H1 (cell line): ENCODE measurements around the gene TWSG1. TPM values are rescaled to one million over a fixed set of nuclear protein-coding genes. Genes with fewer than 3 reads are reported as not detected.

Source experiments
- CTCF ChIA-PET: fragments of 300-600 bp; sonication (Branson Sonifier 250); formaldehyde crosslinking; loops from one replicate; lab custom pipeline; 2021; ENCODE audit not compliant: partially characterized antibody; lab: Charles Lee
- POLR2A ChIA-PET: fragments of 300-600 bp; sonication (Branson Sonifier 250); formaldehyde crosslinking; loops from one replicate; lab custom pipeline; 2021; ENCODE audit warnings: inconsistent platforms; ENCODE audit not compliant: partially characterized antibody; lab: Charles Lee
- DNase-seq, 2 experiments: peaks; one replicate each; pipeline versions ENCODE4 v3.0.0 to v3.0.0-alpha.2; 2010 to 2022; ENCODE audit warnings: low spot score in 2 of 2, low read depth in 1 of 2, mixed read lengths in 1 of 2
- FAIRE-seq: peaks from 2 replicates; lab custom pipeline; 2011; peaks lifted over from hg19 to GRCh38; lab: Jason Lieb, UNC
- H2AFZ ChIP-seq: 2 replicates; pipeline ENCODE4 v1.8.1; 2012; ENCODE audit warnings: low read length, inconsistent platforms
- H2AK5ac ChIP-seq: 2 replicates; pipeline ENCODE4 v1.6.1; 2013; ENCODE audit warnings: low read depth, low read length
- H2BK120ac ChIP-seq: replicated peaks from 2 replicates; pipeline ENCODE3; 2013; ENCODE audit warnings: low read depth, low read length, inconsistent platforms
- H2BK12ac ChIP-seq: 2 replicates; pipeline ENCODE4 v1.6.1; 2013; ENCODE audit warnings: low read depth, low read length
- H2BK15ac ChIP-seq: 2 replicates; pipeline ENCODE4 v1.6.1; 2013; ENCODE audit warnings: low read length
- H2BK20ac ChIP-seq: 2 replicates; pipeline ENCODE4 v1.6.1; 2013; ENCODE audit warnings: low read length
- H2BK5ac ChIP-seq: 2 replicates; pipeline ENCODE4 v1.6.1; 2013; ENCODE audit warnings: low read depth, low read length
- H3K14ac ChIP-seq: 2 replicates; pipeline ENCODE4 v1.6.1; 2013; ENCODE audit warnings: inconsistent platforms; ENCODE audit not compliant: insufficient read length
- H3K18ac ChIP-seq: 2 replicates; pipeline ENCODE4 v1.6.1; 2013; ENCODE audit warnings: low read length; ENCODE audit errors: extremely low read depth
- H3K23ac ChIP-seq: 2 replicates; pipeline ENCODE4 v1.6.1; 2013; ENCODE audit warnings: inconsistent platforms; ENCODE audit not compliant: insufficient read length
- H3K23me2 ChIP-seq: 2 replicates; pipeline ENCODE4 v1.6.1; 2013; ENCODE audit warnings: low read depth, low read length
- H3K27ac ChIP-seq: 2 replicates; pipeline ENCODE4 v1.6.1; 2011; ENCODE audit warnings: low read depth, low read length, inconsistent platforms
- H3K27me3 ChIP-seq, 4 experiments: replicated peaks in 1 of 4; 1 replicate in 1 of 4; 2 replicates in 3 of 4; pipeline versions ENCODE4 v1.6.1 to v1.8.1; 2011 to 2013; ENCODE audit warnings: low read length in 3 of 4, mild to moderate bottlenecking in 3 of 4, inconsistent platforms in 2 of 4, mixed read lengths in 2 of 4, moderate library complexity in 1 of 4; ENCODE audit not compliant: control insufficient read depth in 3 of 4, insufficient read depth in 3 of 4; ENCODE audit errors: extremely low read depth in 1 of 4
- H3K36me3 ChIP-seq, 4 experiments: 2 replicates each; pipeline versions ENCODE4 v1.6.1 to v1.8.1; 2011 to 2013; ENCODE audit warnings: mild to moderate bottlenecking in 4 of 4, low read length in 3 of 4, moderate library complexity in 2 of 4, control low read depth in 1 of 4, inconsistent platforms in 1 of 4; ENCODE audit not compliant: insufficient read depth in 4 of 4, control insufficient read depth in 2 of 4
- H3K4ac ChIP-seq: replicated peaks from 2 replicates; pipeline ENCODE3; 2013; ENCODE audit warnings: low read length, low read depth, mixed read lengths, inconsistent platforms; ENCODE audit not compliant: insufficient read length
- H3K4me1 ChIP-seq, 4 experiments: replicated peaks in 1 of 4; 1 replicate in 1 of 4; 2 replicates in 3 of 4; pipeline versions ENCODE4 v1.6.1 to v1.8.1; 2011 to 2013; ENCODE audit warnings: low read length in 3 of 4, inconsistent platforms in 2 of 4, mixed read lengths in 1 of 4; ENCODE audit not compliant: insufficient read depth in 4 of 4, control insufficient read depth in 3 of 4
- H3K4me2 ChIP-seq, 2 experiments: 2 replicates each; pipeline versions ENCODE4 v1.6.1 to v1.8.1; 2011 to 2013; ENCODE audit warnings: low read depth in 2 of 2, low read length in 2 of 2, control low read depth in 1 of 2, inconsistent platforms in 1 of 2, mild to moderate bottlenecking in 1 of 2; ENCODE audit not compliant: insufficient read depth in 1 of 2
- H3K4me3 ChIP-seq, 4 experiments: fragments of 200-600, 300-600 bp in 1 of 4; sonication (generic), shearing (Covaris generic), sonication (Bioruptor Twin) in 1 of 4; 2 replicates each; pipeline versions ENCODE4 v1.5.1 to v1.8.1; 2011 to 2016; ENCODE audit warnings: low read length in 4 of 4, low read depth in 3 of 4, control low read depth in 2 of 4, inconsistent platforms in 2 of 4, mild to moderate bottlenecking in 2 of 4, mixed read lengths in 1 of 4, moderate library complexity in 1 of 4; ENCODE audit not compliant: insufficient read depth in 2 of 4; ENCODE audit errors: extremely low read depth in 1 of 4
- H3K56ac ChIP-seq: replicated peaks from 2 replicates; pipeline ENCODE3; 2013; ENCODE audit warnings: low read depth, mild to moderate bottlenecking, mixed read lengths, low read length, inconsistent platforms; ENCODE audit not compliant: insufficient read length
- H3K79me1 ChIP-seq: 2 replicates; pipeline ENCODE4 v1.6.1; 2013; ENCODE audit warnings: low read depth, low read length, control low read depth
- H3K79me2 ChIP-seq, 2 experiments: 2 replicates each; pipeline versions ENCODE4 v1.6.1 to v1.8.1; 2012 to 2013; ENCODE audit warnings: low read length in 2 of 2, mild to moderate bottlenecking in 2 of 2, inconsistent platforms in 1 of 2; ENCODE audit not compliant: insufficient read depth in 2 of 2, control insufficient read depth in 1 of 2
- H3K9ac ChIP-seq, 4 experiments: replicated peaks in 1 of 4; 1 replicate in 1 of 4; 2 replicates in 3 of 4; pipeline versions ENCODE4 v1.6.1 to v1.8.1; 2011 to 2013; ENCODE audit warnings: low read depth in 3 of 4, low read length in 3 of 4, control low read depth in 2 of 4, mild to moderate bottlenecking in 2 of 4, moderate library complexity in 2 of 4, inconsistent platforms in 1 of 4; ENCODE audit errors: extremely low read depth in 1 of 4
- H3K9me3 ChIP-seq, 2 experiments: 2 replicates each; pipeline versions ENCODE4 v1.6.1 to v1.8.1; 2012 to 2013; ENCODE audit warnings: mild to moderate bottlenecking in 2 of 2, moderate library complexity in 2 of 2, control low read depth in 1 of 2, inconsistent platforms in 1 of 2, low read depth in 1 of 2, low read length in 1 of 2, mixed read lengths in 1 of 2; ENCODE audit not compliant: insufficient read depth in 2 of 2
- H4K20me1 ChIP-seq, 2 experiments: replicated peaks in 1 of 2; 2 replicates each; pipeline versions ENCODE3 to v1.8.1; 2011 to 2013; ENCODE audit warnings: inconsistent platforms in 2 of 2, low read length in 2 of 2, mild to moderate bottlenecking in 1 of 2; ENCODE audit not compliant: insufficient read depth in 2 of 2, control insufficient read depth in 1 of 2
- H4K5ac ChIP-seq: 2 replicates; pipeline ENCODE4 v1.6.1; 2013; ENCODE audit warnings: low read length, low read depth, mixed read lengths, inconsistent platforms; ENCODE audit not compliant: insufficient read length
- H4K8ac ChIP-seq: 2 replicates; pipeline ENCODE4 v1.8.0; 2013; ENCODE audit warnings: mild to moderate bottlenecking, moderate library complexity, low read length, inconsistent platforms; ENCODE audit not compliant: insufficient read depth; ENCODE audit errors: extremely low read depth
- H4K91ac ChIP-seq: replicated peaks from 2 replicates; pipeline ENCODE3; 2013; ENCODE audit warnings: low read length, mixed read lengths, inconsistent platforms; ENCODE audit not compliant: insufficient read length
- CBX5 ChIP-seq: fragments of 300-800, 300-1000 bp; sonication (generic); IDR thresholded peaks from 2 replicates; pipeline ENCODE4 v1.7.1; 2016; ENCODE audit warnings: antibody characterized with exemption, low read length, low read depth
- FOSL1 ChIP-seq: IDR thresholded peaks from 2 replicates; pipeline ENCODE4 v1.6.1; 2011; ENCODE audit warnings: mild to moderate bottlenecking, low read depth, low read length, moderate library complexity; ENCODE audit not compliant: insufficient read depth
- NANOG ChIP-seq: IDR thresholded peaks from 2 replicates; pipeline ENCODE4 v1.6.1; 2011; ENCODE audit warnings: low read length, low read depth, mild to moderate bottlenecking, inconsistent platforms; ENCODE audit not compliant: insufficient read depth, poor library complexity, severe bottlenecking
- RAD21 ChIP-seq, 2 experiments: IDR thresholded peaks in 1 of 2; conservative IDR thresholded peaks in 1 of 2; 2 replicates each; pipeline ENCODE4 v1.6.1; 2011; ENCODE audit warnings: low read depth in 2 of 2, low read length in 2 of 2, improper control_type of control experiment in 1 of 2, inconsistent platforms in 1 of 2, mild to moderate bottlenecking in 1 of 2, moderate library complexity in 1 of 2
- SUZ12 ChIP-seq: fragments of 200-600 bp; sonication (generic); IDR thresholded peaks from 2 replicates; pipeline ENCODE4 v1.6.1; 2012; ENCODE audit warnings: mild to moderate bottlenecking, inconsistent platforms, low read length, moderate library complexity, mixed read lengths
- TAF7 ChIP-seq: optimal IDR thresholded peaks from 2 replicates; pipeline ENCODE3; 2011; ENCODE audit warnings: low read depth, mild to moderate bottlenecking, inconsistent platforms, low read length, moderate library complexity, borderline replicate concordance
- WGBS, 2 experiments: shearing (Covaris generic) in 1 of 2; methylation state at CpG; one replicate each; pipeline versions ENCODE4 v1.1.6 to v1.1.7; 2013 to 2015; ENCODE audit warnings: low lambda C conversion rate in 2 of 2, mixed read lengths in 2 of 2, inconsistent platforms in 1 of 2, low coverage in 1 of 2, missing lambda C conversion rate in 1 of 2; ENCODE audit not compliant: insufficient replicate concordance in 2 of 2, insufficient coverage in 1 of 2, insufficient read length in 1 of 2; ENCODE audit errors: extremely low coverage in 1 of 2, missing lambda C conversion rate in 1 of 2; 5-methylcytosine and 5-hydroxymethylcytosine counted together
- polyA plus RNA-seq, 7 experiments: library from polyadenylated mRNA; depleted of rRNA in 3 of 7; stranded (reverse) in 5 of 7; unstranded in 2 of 7; fragments of >200 nt in 5 of 7; fragments of 200-250 nt in 2 of 7; gene quantifications; 1 replicate in 5 of 7; 2 replicates in 1 of 7; 4 replicates in 1 of 7; pipeline versions ENCODE4 v1.2.1 to v1.2.3, GENCODE V29; 2011 to 2013; ENCODE audit warnings: missing spikeins in 2 of 7, mixed read lengths in 2 of 7
- total RNA-seq: library from RNA; stranded (reverse); fragmentation: NEBNext Ultra II Directional; extraction: Animal tissue kit (Norgen Biotek cat#: 25700); gene quantifications from 2 replicates; pipeline ENCODE4 v1.2.1, GENCODE V29; 2021

TWSG1 gene
- total and polyA plus RNA-seq, 2 of the 8 experiments (the other 6 are each of a cell fraction or from before 2014, with no cell fraction given) = 11.8 to 19.8 TPM

DNA sequence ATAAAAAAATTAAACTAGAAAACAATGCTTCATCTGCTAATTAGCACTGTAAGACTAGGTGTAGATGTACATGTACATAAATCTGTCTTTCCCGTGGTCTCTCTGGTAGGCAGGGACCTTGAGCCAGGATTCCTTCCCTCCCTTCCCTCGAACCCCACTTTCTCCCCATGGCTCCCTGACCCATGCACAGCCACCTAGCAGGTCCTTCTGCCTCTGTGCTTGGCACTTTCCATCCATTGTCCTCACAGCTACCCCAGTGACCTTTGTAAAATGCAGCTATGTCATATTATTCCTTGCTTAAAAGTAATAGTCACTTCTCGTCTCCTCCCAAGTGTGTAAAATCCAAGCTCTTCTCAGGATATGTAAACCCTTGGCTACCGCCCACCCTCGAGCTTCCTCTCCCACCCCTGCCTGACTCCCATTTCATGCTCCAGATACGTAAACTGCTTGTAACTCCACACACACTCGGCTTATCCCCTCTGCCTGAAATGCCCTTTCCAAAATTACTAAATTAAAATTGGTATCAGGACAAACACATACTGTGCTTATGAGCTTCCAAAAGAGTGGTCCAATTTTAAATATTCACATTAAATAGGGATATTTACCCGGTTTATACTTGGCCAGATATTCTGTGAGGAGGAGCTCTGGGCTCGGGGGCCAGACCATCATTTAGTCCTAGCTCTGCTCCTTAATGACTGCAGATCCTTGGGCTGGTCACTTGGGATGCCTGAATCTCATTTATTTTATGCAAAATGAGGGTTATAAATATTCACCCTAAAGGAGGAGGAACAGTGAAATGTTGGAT is 86.7 kb downstream of the TWSG1 start:
- WGBS, 2 experiments = 87% methylated on average over 9 of the region's 9 CpGs; no CpG with 5 or more reads in 1 of the 2 experiments
- no peaks in the 10 kb centered on the region for H3K9me3 ChIP-seq
- FAIRE-seq (no peak), DNase-seq (no peak)
- H2AFZ ChIP-seq = no peak overlapping the region
- H3K23me2 ChIP-seq = no peaks in the 10 kb centered on the region; the same call in 1 of the 2 replicates
- no peaks in the 10 kb centered on the region for H4K20me1 ChIP-seq
- H3K23ac ChIP-seq = no peak overlapping the region
- no peak overlapping the region for H3K4me2 ChIP-seq
- peaks cover 0 to 4% (median 0%) of the 10 kb centered on the region in 4 experiments; a peak in 2 of 7 replicates for H3K4me1 ChIP-seq
- H2BK12ac ChIP-seq = no peak overlapping the region
- no peak overlapping the region for H4K5ac ChIP-seq
- ChIA-PET CTCF (interaction anchor here (0.6 to 1.8 kb wide), 3 partner anchors 55 to 94 kb away, joined by 3 to 6 read pairs (median 3); no protein-coding TSS in a partner anchor), POLR2A (no interaction called here)
- 0 out of 2 replicates have a peak overlapping the region, but pooled peaks have one; percentile 18 for H2BK20ac ChIP-seq
- H2BK5ac ChIP-seq = no peak overlapping the region
- no peak overlapping the region for H3K4ac ChIP-seq
- no peak overlapping the region for H4K91ac ChIP-seq
- no peak overlapping the region for H2AK5ac ChIP-seq
- no peak overlapping the region for H4K8ac ChIP-seq
- H3K36me3 ChIP-seq = no peaks in the 10 kb centered on the region
- H2BK120ac ChIP-seq = no peak overlapping the region
- H3K4me3 ChIP-seq = no peak overlapping the region
- no peaks in the 10 kb centered on the region for H3K79me1 ChIP-seq
- no peak overlapping the region for H2BK15ac ChIP-seq
- no peak overlapping the region for H3K14ac ChIP-seq
- H3K18ac ChIP-seq = no peak overlapping the region
- no peak overlapping the region for H3K27ac ChIP-seq
- H3K79me2 ChIP-seq = no peaks in the 10 kb centered on the region
- no peaks in the 10 kb centered on the region for H3K27me3 ChIP-seq
- H3K56ac ChIP-seq = no peak overlapping the region
- no peak overlapping the region for H3K9ac ChIP-seq
- TF ChIP-seq TAF7 = no peak
- no peak for TF ChIP-seq RAD21 (IDR thresholded peaks at IDR 0.05 in 1 of 2, conservative IDR thresholded peaks at IDR 0.05 in 1 of 2; ENCODE audit: low read depth in 2 of 2, low read length in 2 of 2)
- TF ChIP-seq SUZ12 = no peak
- TF ChIP-seq CBX5 = no peak
- no peak for TF ChIP-seq NANOG
- TF ChIP-seq FOSL1 = no peak
